Panc1 (cell line): ENCODE data around the gene PKLR. TPM values are rescaled to one million over a fixed set of nuclear protein-coding genes. Genes with fewer than 3 reads are reported as not detected.

Experiments used
- ATAC-seq: fragments of 200-7000 bp; cut with Tn5 transposase; 2 replicates; pipeline ENCODE4 v1.9.1; 2020; ENCODE audit warnings: mild to moderate bottlenecking, moderate library complexity
- BruUV-seq: library from RNA; stranded (reverse); fragments of 400-500 nt; replicated peaks from 2 replicates; lab custom pipeline; 2021; lab: Mats Ljungman, UMichigan
- CTCF ChIA-PET: fragments of 300-600 bp; sonication (Branson Sonifier 250); formaldehyde crosslinking; loops from one replicate; lab custom pipeline; 2022; ENCODE audit warnings: antibody characterized with exemption; lab: Charles Lee
- POLR2A ChIA-PET: fragments of 300-600 bp; sonication (Branson Sonifier 250); formaldehyde crosslinking; loops from one replicate; lab custom pipeline; 2022; ENCODE audit warnings: antibody characterized with exemption; lab: Charles Lee
- DNase-seq: peaks from one replicate; pipeline ENCODE4 v3.0.0-alpha.2; 2010; ENCODE audit warnings: low read depth, low spot score
- H3K27ac ChIP-seq: 2 replicates; pipeline ENCODE4 v1.5.1; 2011; ENCODE audit warnings: mild to moderate bottlenecking, low read length, inconsistent platforms
- H3K27me3 ChIP-seq: fragments of 200-500 bp; sonication (Bioruptor generic); 2 replicates; pipeline ENCODE4 v1.6.0; 2014; ENCODE audit warnings: low read length, inconsistent platforms; ENCODE audit not compliant: control insufficient read depth, insufficient read depth
- H3K36me3 ChIP-seq: fragments of 200-500 bp; sonication (Bioruptor generic); 2 replicates; pipeline ENCODE4 v1.5.1; 2014; ENCODE audit warnings: inconsistent platforms, mild to moderate bottlenecking, low read length, moderate library complexity; ENCODE audit not compliant: control insufficient read depth, insufficient read depth
- H3K4me1 ChIP-seq: 2 replicates; pipeline ENCODE4 v1.5.1; 2011; ENCODE audit warnings: inconsistent platforms, mild to moderate bottlenecking, low read length, moderate library complexity; ENCODE audit not compliant: control insufficient read depth, insufficient read depth
- H3K4me3 ChIP-seq, 2 experiments: 2 replicates each; pipeline ENCODE4 v1.5.1; 2011 to 2012; ENCODE audit warnings: low read depth in 2 of 2, low read length in 2 of 2, mild to moderate bottlenecking in 2 of 2, inconsistent platforms in 1 of 2, moderate library complexity in 1 of 2
- H3K9me3 ChIP-seq: fragments of 200-500 bp; sonication (Bioruptor generic); 2 replicates; pipeline ENCODE4 v1.5.1; 2014; ENCODE audit warnings: low read depth, mild to moderate bottlenecking, inconsistent platforms, low read length, moderate library complexity; ENCODE audit not compliant: control insufficient read depth, insufficient read depth
- POLR2AphosphoS5 ChIP-seq: IDR thresholded peaks from 2 replicates; pipeline ENCODE4 v1.6.1; 2012; ENCODE audit warnings: mild to moderate bottlenecking, low read depth, low read length, moderate library complexity
- SIN3A ChIP-seq: IDR thresholded peaks from 2 replicates; pipeline ENCODE4 v1.6.1; 2012; ENCODE audit warnings: low read depth, mild to moderate bottlenecking, low read length, moderate library complexity, borderline replicate concordance; ENCODE audit not compliant: insufficient read depth
- TCF7L2 ChIP-seq: IDR thresholded peaks from 2 replicates; pipeline ENCODE4 v1.6.1; 2011; ENCODE audit warnings: mild to moderate bottlenecking, low read depth, low read length, inconsistent platforms
- in situ Hi-C: cut with HindIII; loops from 2 replicates; pipeline ENCODE4 v1.10.0; 2016; ENCODE audit warnings: low sequenced_read_pairs, low pct_unique_long_range_greater_than_20kb
- intact Hi-C: fragments of 100-400 bp; cut with micrococcal nuclease; formaldehyde crosslinking; loops from one replicate; pipeline ENCODE4 v1.10.0; 2022; ENCODE audit not compliant: unreplicated experiment
- total RNA-seq: library from RNA; stranded (reverse); gene quantifications from one replicate; pipeline ENCODE4 v1.2.1, GENCODE V29; 2021; ENCODE audit not compliant: unreplicated experiment
- TF ChIP-seq, protein P1 (sequence below), 2 experiments: IDR thresholded peaks; 2 replicates each; pipeline ENCODE4 v1.6.1; 2011 to 2012; ENCODE audit warnings: low read depth in 2 of 2, control low read depth in 1 of 2, low read length in 1 of 2, mild to moderate bottlenecking in 1 of 2, moderate library complexity in 1 of 2; ENCODE audit not compliant: insufficient read depth in 1 of 2
- TF ChIP-seq, protein P2 (sequence below): fragments of 450-650 bp; IDR thresholded peaks from 2 replicates; pipeline ENCODE4 v1.5.1; 2017; ENCODE audit warnings: mild to moderate bottlenecking

The PKLR gene
- total RNA-seq, 1 experiment from 2014 or later = 0.13 TPM

DNA sequence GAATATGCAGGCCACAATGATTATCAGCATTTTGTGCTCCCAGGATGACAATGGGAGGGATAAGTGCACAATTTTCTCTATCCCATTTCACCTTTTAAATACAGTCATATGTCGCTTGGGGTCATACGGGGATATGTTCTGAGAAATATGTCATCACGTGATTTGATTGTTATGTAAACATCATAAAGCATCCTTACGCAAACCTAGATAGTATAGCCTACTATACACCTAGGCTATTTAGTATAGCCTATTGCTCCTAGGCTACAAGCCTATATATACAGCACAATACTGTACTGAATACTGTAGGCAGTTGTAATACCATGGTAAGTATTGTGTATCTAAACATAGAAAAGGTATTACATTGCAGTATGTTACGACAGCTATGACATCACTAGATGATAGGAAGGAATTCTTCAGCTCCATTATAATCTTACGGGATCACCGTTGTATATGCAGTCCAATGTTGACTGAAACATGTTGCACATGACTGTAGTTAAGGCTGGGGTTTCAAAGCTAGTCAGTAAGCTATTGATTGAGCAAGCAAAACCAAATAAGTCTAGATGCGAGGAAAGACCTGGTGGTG is 38.4 kb upstream of the PKLR start:
- no peaks in the 10 kb centered on the region for H3K4me1 ChIP-seq
- in situ Hi-C loops = no loop called here
- peaks cover 56% of the 10 kb centered on the region for H3K36me3 ChIP-seq
- H3K9me3 ChIP-seq = no peaks in the 10 kb centered on the region
- no peak; the same call in 1 of the 2 replicates for ATAC-seq
- no TSS peak for BruUV-seq
- ChIA-PET CTCF (no interaction called here), POLR2A (interaction anchor here (0.5 to 0.7 kb wide), 3 partner anchors 16 to 155 kb away, joined by 3 to 5 read pairs (median 4); no protein-coding TSS in a partner anchor)
- no peak overlapping the region for H3K27ac ChIP-seq
- no peak for DNase-seq
- TF ChIP-seq, protein P1, sequence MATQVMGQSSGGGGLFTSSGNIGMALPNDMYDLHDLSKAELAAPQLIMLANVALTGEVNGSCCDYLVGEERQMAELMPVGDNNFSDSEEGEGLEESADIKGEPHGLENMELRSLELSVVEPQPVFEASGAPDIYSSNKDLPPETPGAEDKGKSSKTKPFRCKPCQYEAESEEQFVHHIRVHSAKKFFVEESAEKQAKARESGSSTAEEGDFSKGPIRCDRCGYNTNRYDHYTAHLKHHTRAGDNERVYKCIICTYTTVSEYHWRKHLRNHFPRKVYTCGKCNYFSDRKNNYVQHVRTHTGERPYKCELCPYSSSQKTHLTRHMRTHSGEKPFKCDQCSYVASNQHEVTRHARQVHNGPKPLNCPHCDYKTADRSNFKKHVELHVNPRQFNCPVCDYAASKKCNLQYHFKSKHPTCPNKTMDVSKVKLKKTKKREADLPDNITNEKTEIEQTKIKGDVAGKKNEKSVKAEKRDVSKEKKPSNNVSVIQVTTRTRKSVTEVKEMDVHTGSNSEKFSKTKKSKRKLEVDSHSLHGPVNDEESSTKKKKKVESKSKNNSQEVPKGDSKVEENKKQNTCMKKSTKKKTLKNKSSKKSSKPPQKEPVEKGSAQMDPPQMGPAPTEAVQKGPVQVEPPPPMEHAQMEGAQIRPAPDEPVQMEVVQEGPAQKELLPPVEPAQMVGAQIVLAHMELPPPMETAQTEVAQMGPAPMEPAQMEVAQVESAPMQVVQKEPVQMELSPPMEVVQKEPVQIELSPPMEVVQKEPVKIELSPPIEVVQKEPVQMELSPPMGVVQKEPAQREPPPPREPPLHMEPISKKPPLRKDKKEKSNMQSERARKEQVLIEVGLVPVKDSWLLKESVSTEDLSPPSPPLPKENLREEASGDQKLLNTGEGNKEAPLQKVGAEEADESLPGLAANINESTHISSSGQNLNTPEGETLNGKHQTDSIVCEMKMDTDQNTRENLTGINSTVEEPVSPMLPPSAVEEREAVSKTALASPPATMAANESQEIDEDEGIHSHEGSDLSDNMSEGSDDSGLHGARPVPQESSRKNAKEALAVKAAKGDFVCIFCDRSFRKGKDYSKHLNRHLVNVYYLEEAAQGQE (IDR thresholded peaks at IDR 0.05; ENCODE audit: insufficient read depth in 1 of 2, low read depth in 2 of 2, low read length in 1 of 2) = no peak
- no peak for TF ChIP-seq POLR2AphosphoS5
- TF ChIP-seq, protein P2, sequence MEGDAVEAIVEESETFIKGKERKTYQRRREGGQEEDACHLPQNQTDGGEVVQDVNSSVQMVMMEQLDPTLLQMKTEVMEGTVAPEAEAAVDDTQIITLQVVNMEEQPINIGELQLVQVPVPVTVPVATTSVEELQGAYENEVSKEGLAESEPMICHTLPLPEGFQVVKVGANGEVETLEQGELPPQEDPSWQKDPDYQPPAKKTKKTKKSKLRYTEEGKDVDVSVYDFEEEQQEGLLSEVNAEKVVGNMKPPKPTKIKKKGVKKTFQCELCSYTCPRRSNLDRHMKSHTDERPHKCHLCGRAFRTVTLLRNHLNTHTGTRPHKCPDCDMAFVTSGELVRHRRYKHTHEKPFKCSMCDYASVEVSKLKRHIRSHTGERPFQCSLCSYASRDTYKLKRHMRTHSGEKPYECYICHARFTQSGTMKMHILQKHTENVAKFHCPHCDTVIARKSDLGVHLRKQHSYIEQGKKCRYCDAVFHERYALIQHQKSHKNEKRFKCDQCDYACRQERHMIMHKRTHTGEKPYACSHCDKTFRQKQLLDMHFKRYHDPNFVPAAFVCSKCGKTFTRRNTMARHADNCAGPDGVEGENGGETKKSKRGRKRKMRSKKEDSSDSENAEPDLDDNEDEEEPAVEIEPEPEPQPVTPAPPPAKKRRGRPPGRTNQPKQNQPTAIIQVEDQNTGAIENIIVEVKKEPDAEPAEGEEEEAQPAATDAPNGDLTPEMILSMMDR = no peak
- TF ChIP-seq TCF7L2 = no peak
- no peak overlapping the region for H3K4me3 ChIP-seq
- intact Hi-C loops = no loop called here
- H3K27me3 ChIP-seq = no peaks in the 10 kb centered on the region

DNA sequence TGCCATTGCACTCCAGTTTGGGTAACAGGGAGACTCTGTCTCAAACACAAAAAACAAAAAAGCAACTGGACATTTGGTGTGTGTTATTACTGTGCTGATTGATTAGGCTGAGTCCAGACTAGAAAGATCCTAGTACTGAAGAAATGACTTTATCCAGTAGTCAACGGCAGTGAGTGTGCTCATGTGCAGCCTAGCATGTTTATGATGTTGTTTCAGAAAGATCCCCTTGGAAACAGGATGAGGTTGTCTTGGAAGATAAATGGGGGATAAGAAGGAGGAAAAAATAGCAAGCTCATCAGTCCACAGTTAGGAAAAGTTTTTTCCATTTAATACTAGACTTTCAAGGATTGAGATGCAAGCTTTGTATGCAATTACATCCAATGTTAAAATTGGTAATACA is 33.7 kb upstream of the PKLR start:
- Histone ChIP-seq H3K36me3 (peaks cover 29% of the 10 kb centered on the region), H3K27ac (no peak overlapping the region), H3K4me1 (no peaks in the 10 kb centered on the region), H3K4me3 (no peak overlapping the region), H3K9me3 (no peaks in the 10 kb centered on the region), H3K27me3 (no peaks in the 10 kb centered on the region)
- TF ChIP-seq, protein P1 (IDR thresholded peaks at IDR 0.05; ENCODE audit: insufficient read depth in 1 of 2, low read depth in 2 of 2, low read length in 1 of 2) = no peak
- TF ChIP-seq TCF7L2 (no peak), POLR2AphosphoS5 (no peak), SIN3A (no peak)
- TF ChIP-seq, protein P2 = no peak
- intact Hi-C loops = no loop called here
- ATAC-seq (no peak), DNase-seq (no peak)
- in situ Hi-C loops = no loop called here
- CTCF ChIA-PET = no interaction called here
- BruUV-seq = no TSS peak
- POLR2A ChIA-PET = interaction anchor here (0.7 kb wide), 1 partner anchor 84 kb away, joined by 13 read pairs; no protein-coding TSS in a partner anchor
